GM12878 (cell line): ENCODE data around the gene LCN1. TPM values are rescaled to one million over a fixed set of nuclear protein-coding genes. Genes with fewer than 3 reads are reported as not detected.

Source experiments
- ATAC-seq: fragments of 200-7000 bp; cut with Tn5 transposase; 3 replicates; pipeline ENCODE4 v1.9.1; 2020; ENCODE audit warnings: mild to moderate bottlenecking, moderate library complexity
- BruUV-seq: library from RNA; stranded (reverse); fragments of 400-500 nt; replicated peaks from 2 replicates; lab custom pipeline; 2021; lab: Mats Ljungman, UMichigan
- CTCF ChIA-PET: fragments of 300-600 bp; sonication (Branson Sonifier 250); formaldehyde crosslinking; extraction: SDS; loops from one replicate; lab custom pipeline; 2021; ENCODE audit warnings: inconsistent platforms; lab: Yijun Ruan, JAX
- POLR2A ChIA-PET: fragments of 350-600 bp; formaldehyde crosslinking; extraction: SDS; loops from one replicate; lab custom pipeline; 2021; ENCODE audit warnings: inconsistent platforms; lab: Charles Lee
- RAD21 ChIA-PET: fragments of 300-600 bp; sonication (Branson Sonifier 250); formaldehyde crosslinking; loops from one replicate; lab custom pipeline; 2023; ENCODE audit warnings: antibody characterized with exemption; ENCODE audit not compliant: unreplicated experiment; lab: Charles Lee
- SMC1A ChIA-PET: fragments of 300-600 bp; sonication (Branson Sonifier 250); formaldehyde crosslinking; loops from one replicate; lab custom pipeline; 2023; ENCODE audit not compliant: unreplicated experiment, uncharacterized antibody; lab: Charles Lee
- DNase-seq: peaks from one replicate; pipeline ENCODE4 v3.0.0-alpha.2; 2011; ENCODE audit warnings: low read depth, low spot score
- FAIRE-seq: peaks from 3 replicates; lab custom pipeline; 2011; peaks lifted over from hg19 to GRCh38; lab: Jason Lieb, UNC
- H2AFZ ChIP-seq: 2 replicates; pipeline ENCODE4 v1.6.0; 2011; ENCODE audit warnings: low read depth, low read length, control low read depth; ENCODE audit not compliant: control insufficient read depth
- H3K27ac ChIP-seq: 2 replicates; pipeline ENCODE4 v1.5.1; 2011; ENCODE audit warnings: control low read depth; ENCODE audit not compliant: control insufficient read depth, insufficient read depth
- H3K27me3 ChIP-seq, 2 experiments: replicated peaks in 1 of 2; 2 replicates each; pipeline versions ENCODE4 v1.6.0 to v1.6.1; 2011; ENCODE audit warnings: low read length in 1 of 2; ENCODE audit not compliant: control insufficient read depth in 2 of 2, insufficient read depth in 2 of 2
- H3K36me3 ChIP-seq, 2 experiments: 2 replicates each; pipeline ENCODE4 v1.5.1; 2011; ENCODE audit warnings: low read length in 1 of 2; ENCODE audit not compliant: control insufficient read depth in 2 of 2, insufficient read depth in 2 of 2
- H3K4me1 ChIP-seq: 2 replicates; pipeline ENCODE4 v1.6.1; 2011; ENCODE audit warnings: mild to moderate bottlenecking, low read length, moderate library complexity, mixed read lengths; ENCODE audit not compliant: control insufficient read depth, insufficient read depth
- H3K4me2 ChIP-seq: 2 replicates; pipeline ENCODE4 v1.6.0; 2011; ENCODE audit warnings: control low read depth; ENCODE audit not compliant: control insufficient read depth, insufficient read depth
- H3K4me3 ChIP-seq: fragments of 200-600 bp; sonication (generic); 2 replicates; pipeline ENCODE4 v1.5.1; 2016
- H3K79me2 ChIP-seq: 2 replicates; pipeline ENCODE4 v1.6.0; 2011; ENCODE audit warnings: low read length; ENCODE audit not compliant: control insufficient read depth, insufficient read depth
- H3K9ac ChIP-seq: 2 replicates; pipeline ENCODE4 v1.8.0; 2011; ENCODE audit warnings: low read length, control low read depth, mixed read lengths; ENCODE audit not compliant: control insufficient read depth, insufficient read depth
- H3K9me3 ChIP-seq: replicated peaks from 3 replicates; pipeline ENCODE4 v1.5.1; 2011; ENCODE audit warnings: mild to moderate bottlenecking, low read length; ENCODE audit not compliant: control insufficient read depth, insufficient read depth
- H4K20me1 ChIP-seq: 2 replicates; pipeline ENCODE4 v1.6.0; 2011; ENCODE audit not compliant: control insufficient read depth, insufficient read depth
- CUX1 ChIP-seq: IDR thresholded peaks from 2 replicates; pipeline ENCODE4 v1.6.1; 2012; ENCODE audit warnings: improper control_type of control experiment, low read depth, low read length; ENCODE audit not compliant: insufficient replicate concordance
- FOXK2 ChIP-seq: fragments of 450-650 bp; IDR thresholded peaks from 2 replicates; pipeline ENCODE4 v1.6.1; 2017; ENCODE audit warnings: mild to moderate bottlenecking, moderate library complexity
- GABPA ChIP-seq: IDR thresholded peaks from 2 replicates; pipeline ENCODE4 v1.6.1; 2014; ENCODE audit warnings: antibody characterized with exemption, low read depth, mild to moderate bottlenecking, inconsistent platforms
- HCFC1 ChIP-seq: fragments of 150-350 bp; IDR thresholded peaks from 2 replicates; pipeline ENCODE4 v1.6.1; 2014; ENCODE audit warnings: low read length
- HDAC2 ChIP-seq: fragments of 200-600 bp; sonication (generic); IDR thresholded peaks from 2 replicates; pipeline ENCODE4 v1.6.1; 2017
- HDAC6 ChIP-seq: fragments of 200-600 bp; sonication (generic); IDR thresholded peaks from one replicate; pipeline ENCODE4 v1.8.0; 2017; ENCODE audit warnings: antibody characterized with exemption; ENCODE audit not compliant: unreplicated experiment
- MLLT1 ChIP-seq: fragments of 450-650 bp; IDR thresholded peaks from 2 replicates; pipeline ENCODE4 v1.6.1; 2016; ENCODE audit warnings: mild to moderate bottlenecking
- MTA3 ChIP-seq: IDR thresholded peaks from 2 replicates; pipeline ENCODE4 v1.6.1; 2012; ENCODE audit warnings: low read length, inconsistent platforms, borderline replicate concordance
- NR2C1 ChIP-seq: fragments of 450-650 bp; IDR thresholded peaks from 2 replicates; pipeline ENCODE4 v1.6.1; 2017; ENCODE audit warnings: antibody characterized with exemption, mild to moderate bottlenecking, moderate library complexity
- SMARCA5 ChIP-seq: fragments of 450-650 bp; IDR thresholded peaks from 2 replicates; pipeline ENCODE4 v1.6.1; 2017; ENCODE audit warnings: mild to moderate bottlenecking
- ZNF217 ChIP-seq: fragments of 450-650 bp; IDR thresholded peaks from 2 replicates; pipeline ENCODE4 v1.6.1; 2017; ENCODE audit warnings: antibody characterized with exemption, mild to moderate bottlenecking
- ZSCAN29 ChIP-seq: fragments of 450-650 bp; IDR thresholded peaks from 2 replicates; pipeline ENCODE4 v1.6.1; 2017; ENCODE audit warnings: mild to moderate bottlenecking, moderate library complexity
- WGBS: methylation state at CpG from one replicate; pipeline ENCODE4 v1.1.6; 2016; ENCODE audit warnings: low lambda C conversion rate; ENCODE audit not compliant: insufficient replicate concordance, insufficient coverage; ENCODE audit errors: missing lambda C conversion rate; 5-methylcytosine and 5-hydroxymethylcytosine counted together
- in situ Hi-C: fragments of 300-500 bp; cut with MboI; formaldehyde crosslinking; loops from 9 replicates; pipeline ENCODE4 v1.14.3; 2018; ENCODE audit warnings: mixed read lengths
- intact Hi-C: fragments of 100-400 bp; cut with micrococcal nuclease; formaldehyde crosslinking; loops from one replicate; pipeline ENCODE4 v1.14.2; 2022; ENCODE audit not compliant: unreplicated experiment
- polyA plus RNA-seq, 11 experiments: library from polyadenylated mRNA; depleted of rRNA in 4 of 11; unstranded in 6 of 11; stranded (reverse) in 5 of 11; fragments of >200 nt; fragmentation: Nextera tagmentation in 4 of 11; fragmentation: Illumina TruSeq in 1 of 11; extraction: Ambion mirVana in 4 of 11; extraction: Trizol in 1 of 11; gene quantifications; 1 replicate in 1 of 11; 2 replicates in 10 of 11; pipeline versions ENCODE4 v1.2.1 to v1.2.3, GENCODE V29; 2011 to 2016; ENCODE audit warnings: inconsistent platforms in 2 of 11, missing spikeins in 2 of 11, low read depth in 1 of 11
- total RNA-seq, 4 experiments: library from RNA; depleted of rRNA in 3 of 4; stranded (reverse); fragments of >200 nt in 3 of 4; fragmentation: Illumina TruSeq in 1 of 4; extraction: Trizol in 1 of 4; gene quantifications; 2 replicates each; pipeline versions ENCODE4 v1.2.1 to v1.2.3, GENCODE V29; 2013 to 2021
- TF ChIP-seq, protein P1 (sequence below): fragments of 450-650 bp; conservative IDR thresholded peaks from 2 replicates; pipeline ENCODE4 v1.6.1; 2017; ENCODE audit warnings: mild to moderate bottlenecking, moderate library complexity
- TF ChIP-seq, protein P2 (sequence below): fragments of 450-650 bp; IDR thresholded peaks from 2 replicates; pipeline ENCODE4 v1.6.1; 2017; ENCODE audit warnings: borderline replicate concordance

LCN1 gene
- total and polyA plus RNA-seq, 10 of the 15 experiments (the other 5 are each of a cell fraction or from before 2014, with no cell fraction given), result not detected

- Histone ChIP-seq H3K4me2 (no peak overlapping the region), H2AFZ (no peak overlapping the region), H3K36me3 (no peaks in the 10 kb centered on the region), H3K9ac (no peak overlapping the region), H4K20me1 (no peaks in the 10 kb centered on the region), H3K4me3 (no peak overlapping the region), H3K9me3 (no peaks in the 10 kb centered on the region), H3K4me1 (no peaks in the 10 kb centered on the region), H3K27me3 (no peaks in the 10 kb centered on the region), H3K79me2 (no peaks in the 10 kb centered on the region), H3K27ac (no peak overlapping the region)
- WGBS, result 27% methylated on average over 17 of the region's 17 CpGs
- ATAC-seq, result no peak
- POLR2A ChIA-PET, result no interaction called here
- FAIRE-seq, result no peak
- BruUV-seq, result no TSS peak
- in situ Hi-C loops (no loop called here), intact Hi-C loops (no loop called here)
- no peak for TF ChIP-seq FOXK2
- TF ChIP-seq ZSCAN29, result no peak
- TF ChIP-seq MLLT1, result no peak
- no peak for TF ChIP-seq HDAC2
- no peak for TF ChIP-seq SMARCA5
- TF ChIP-seq, protein P1, sequence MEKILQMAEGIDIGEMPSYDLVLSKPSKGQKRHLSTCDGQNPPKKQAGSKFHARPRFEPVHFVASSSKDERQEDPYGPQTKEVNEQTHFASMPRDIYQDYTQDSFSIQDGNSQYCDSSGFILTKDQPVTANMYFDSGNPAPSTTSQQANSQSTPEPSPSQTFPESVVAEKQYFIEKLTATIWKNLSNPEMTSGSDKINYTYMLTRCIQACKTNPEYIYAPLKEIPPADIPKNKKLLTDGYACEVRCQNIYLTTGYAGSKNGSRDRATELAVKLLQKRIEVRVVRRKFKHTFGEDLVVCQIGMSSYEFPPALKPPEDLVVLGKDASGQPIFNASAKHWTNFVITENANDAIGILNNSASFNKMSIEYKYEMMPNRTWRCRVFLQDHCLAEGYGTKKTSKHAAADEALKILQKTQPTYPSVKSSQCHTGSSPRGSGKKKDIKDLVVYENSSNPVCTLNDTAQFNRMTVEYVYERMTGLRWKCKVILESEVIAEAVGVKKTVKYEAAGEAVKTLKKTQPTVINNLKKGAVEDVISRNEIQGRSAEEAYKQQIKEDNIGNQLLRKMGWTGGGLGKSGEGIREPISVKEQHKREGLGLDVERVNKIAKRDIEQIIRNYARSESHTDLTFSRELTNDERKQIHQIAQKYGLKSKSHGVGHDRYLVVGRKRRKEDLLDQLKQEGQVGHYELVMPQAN, result no peak
- TF ChIP-seq GABPA, result no peak
- TF ChIP-seq, protein P2, sequence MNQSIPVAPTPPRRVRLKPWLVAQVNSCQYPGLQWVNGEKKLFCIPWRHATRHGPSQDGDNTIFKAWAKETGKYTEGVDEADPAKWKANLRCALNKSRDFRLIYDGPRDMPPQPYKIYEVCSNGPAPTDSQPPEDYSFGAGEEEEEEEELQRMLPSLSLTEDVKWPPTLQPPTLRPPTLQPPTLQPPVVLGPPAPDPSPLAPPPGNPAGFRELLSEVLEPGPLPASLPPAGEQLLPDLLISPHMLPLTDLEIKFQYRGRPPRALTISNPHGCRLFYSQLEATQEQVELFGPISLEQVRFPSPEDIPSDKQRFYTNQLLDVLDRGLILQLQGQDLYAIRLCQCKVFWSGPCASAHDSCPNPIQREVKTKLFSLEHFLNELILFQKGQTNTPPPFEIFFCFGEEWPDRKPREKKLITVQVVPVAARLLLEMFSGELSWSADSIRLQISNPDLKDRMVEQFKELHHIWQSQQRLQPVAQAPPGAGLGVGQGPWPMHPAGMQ, result no peak
- TF ChIP-seq NR2C1, result no peak
- no peak for TF ChIP-seq HDAC6
- TF ChIP-seq HCFC1, result no peak
- no peak for TF ChIP-seq CUX1
- TF ChIP-seq ZNF217, result no peak
- no peak for TF ChIP-seq MTA3
- CTCF ChIA-PET, result no interaction called here
- DNase-seq, result no peak
- RAD21 ChIA-PET, result no interaction called here
- SMC1A ChIA-PET, result no interaction called here
Measured at GRCh38 chr9:135522931-135523330, 1.7 kb downstream of the LCN1 start.
